Adrenal gland (tissue), 12 donors: ENCODE results near the gene APOA1. TPM values are rescaled to one million over a fixed set of nuclear protein-coding genes. Genes with fewer than 3 reads are reported as not detected.

Source experiments
- DNase-seq, 7 donors: peaks; one replicate each; pipeline ENCODE4 v3.0.0-alpha.2; 2019 to 2020
- H3K27ac ChIP-seq, 5 donors: fragments of 200-600 bp; sonication (generic) in 4 of 5; 1 replicate in 3 of 5; 2 replicates in 2 of 5; pipeline versions ENCODE4 v1.5.1 to v1.8.0; 2016 to 2020; ENCODE audit warnings: mild to moderate bottlenecking in 1 of 5
- H3K27me3 ChIP-seq: fragments of 200-600 bp; 2 replicates; pipeline ENCODE4 v1.8.0; 2021
- H3K36me3 ChIP-seq, 2 donors: fragments of 200-600 bp; replicated peaks in 1 of 2; 1 replicate in 1 of 2; 2 replicates in 1 of 2; pipeline versions ENCODE4 v1.5.1 to v1.8.0; 2018 to 2022
- H3K4me1 ChIP-seq, 2 donors: fragments of 200-600 bp; replicated peaks in 1 of 2; 1 replicate in 1 of 2; 2 replicates in 1 of 2; pipeline versions ENCODE4 v1.5.1 to v1.8.0; 2018 to 2021
- H3K4me3 ChIP-seq, 4 donors: fragments of 200-600 bp; sonication (generic) in 3 of 4; one replicate each; pipeline ENCODE4 v1.5.1; 2016 to 2018
- H3K9me3 ChIP-seq, 3 donors: fragments of 200-600 bp; sonication (generic) in 1 of 3; replicated peaks in 1 of 3; 1 replicate in 2 of 3; 2 replicates in 1 of 3; pipeline versions ENCODE4 v1.5.1 to v1.8.0; 2016 to 2021
- POLR2A ChIP-seq, 2 donors: fragments of 450-650 bp; IDR thresholded peaks; one replicate each; pipeline ENCODE4 v1.6.1; 2017; ENCODE audit warnings: antibody characterized with exemption in 2 of 2, mild to moderate bottlenecking in 2 of 2, moderate library complexity in 1 of 2
- WGBS, 4 donors: extraction: QIAGEN DNeasy Blood & Tissue Kit in 2 of 4; methylation state at CpG; one replicate each; pipeline versions ENCODE4 v1.1.5 to v1.1.7; 2013 to 2017; 5-methylcytosine and 5-hydroxymethylcytosine counted together
- intact Hi-C, 2 donors: fragments of 100-400 bp; cut with DNase I; formaldehyde crosslinking; loops; one replicate each; pipeline versions ENCODE4 v1.14.1 to v1.15.0; 2022 to 2023
- polyA plus RNA-seq, 3 donors: library from polyadenylated mRNA; stranded (reverse); fragments of 200-250 nt in 2 of 3; fragments of 350-450 nt in 1 of 3; fragmentation: Illumina TruSeq in 1 of 3; extraction: RNeasy Lipid Tissue Mini Kit (QIAGEN cat#74804) in 1 of 3; gene quantifications; one replicate each; pipeline ENCODE4 v1.2.3, GENCODE V29; 2013 to 2014
- total RNA-seq, 9 donors: library from RNA; depleted of rRNA in 4 of 9; stranded (reverse); fragments of >200 nt in 4 of 9; fragments of 120-200 nt in 1 of 9; fragmentation: NEBNext Ultra II Directional in 1 of 9; extraction: Animal tissue kit (Norgen Biotek cat#: 25700) in 1 of 9; gene quantifications; one replicate each; pipeline versions ENCODE4 v1.1.0 to v1.2.4, GENCODE V29; 2013 to 2023
- TF ChIP-seq, protein P1 (sequence below), 6 experiments: fragments of 450-650 bp in 4 of 6; fragments of 200-600 bp in 2 of 6; sonication (generic) in 1 of 6; IDR thresholded peaks; 1 replicate in 5 of 6; 2 replicates in 1 of 6; pipeline versions ENCODE4 v1.5.1 to v1.8.0; 2016 to 2021; ENCODE audit warnings: antibody characterized with exemption in 6 of 6, mild to moderate bottlenecking in 2 of 6, moderate library complexity in 1 of 6
- donor health status: healthy with polysubstance abuse.
- donor health status: Bipolar disorder and iron deficiency.
- donor health status: DM: yes; HTN: yes; CAD: no.
- donor health status: DM: no; HTN: no; CAD: no.
- donor health status: DM: no; HTN: no; CAD: no.
- donor health status: DM: yes; HTN: yes; CAD: no.

APOA1 gene
- total and polyA plus RNA-seq, 12 donors = 0.28 to 691 (median 2.6) TPM; not detected in 4

DNA sequence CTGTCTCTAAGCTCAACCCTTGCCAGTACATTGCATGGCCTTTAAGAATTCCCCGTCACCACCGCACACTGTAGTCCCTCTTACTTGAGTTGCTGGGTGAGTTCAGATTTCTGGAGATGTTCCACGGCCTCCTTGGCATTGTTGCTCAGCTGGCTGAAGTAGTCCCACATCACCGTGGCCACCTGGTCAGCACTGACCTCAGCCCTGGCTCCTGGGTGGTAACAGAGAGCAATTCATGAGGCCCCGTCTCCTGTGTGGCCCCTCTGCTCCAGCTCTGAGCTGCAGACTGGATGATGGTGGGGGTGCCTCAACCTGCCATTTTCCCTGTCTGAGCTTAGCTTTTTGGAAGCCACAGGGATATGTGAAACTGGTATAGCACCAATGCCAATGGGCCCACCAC lies 14.8 kb downstream of the APOA1 start:
- intact Hi-C loops = no loop called here

DNA sequence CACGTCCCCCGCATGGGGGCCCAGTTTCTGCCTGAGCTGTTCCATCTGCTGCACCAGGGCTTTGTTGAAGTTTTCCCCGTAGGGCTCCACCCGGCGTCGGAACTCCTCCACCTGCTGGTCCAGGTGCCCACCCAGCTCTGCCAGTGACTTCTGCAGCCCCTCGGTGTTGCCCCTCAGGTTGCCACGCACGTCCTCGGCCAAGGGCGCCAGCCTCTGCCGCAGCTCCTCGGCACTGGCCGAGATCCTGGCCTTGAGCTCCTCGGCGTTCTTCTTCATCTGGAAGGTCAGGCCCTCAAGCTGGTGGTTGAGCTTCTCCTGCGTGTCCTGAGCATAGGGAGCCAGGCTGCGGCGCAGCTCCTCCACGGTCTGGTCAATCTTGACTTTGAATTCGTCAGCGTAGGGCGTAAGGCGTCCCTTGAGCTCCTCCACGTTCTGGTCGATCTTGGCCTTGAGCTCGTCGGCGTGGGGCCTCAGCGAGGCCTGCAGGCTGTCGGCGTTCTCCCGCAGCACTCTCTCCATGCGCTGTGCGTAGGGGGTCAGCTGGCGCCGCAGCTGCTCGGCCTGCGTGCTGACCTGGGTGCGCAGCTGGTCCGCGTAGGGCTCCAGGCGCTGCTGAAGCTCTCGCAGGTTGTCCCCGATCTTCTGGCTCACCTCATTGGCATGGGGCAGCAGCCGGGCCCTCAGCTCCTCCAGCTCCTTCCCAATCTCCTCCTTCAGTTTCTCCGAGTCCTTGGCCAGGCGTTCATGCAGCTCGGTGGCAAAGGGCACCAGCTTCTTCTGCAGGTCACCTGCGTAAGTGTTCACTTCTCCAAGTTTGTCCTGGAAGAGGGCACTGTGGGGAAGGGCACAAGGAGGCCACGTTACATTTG lies 16.1 kb downstream of the APOA1 start:
- H3K27ac ChIP-seq = no peak overlapping the region
- intact Hi-C loops = no loop called here
- no peak for DNase-seq
- H3K4me3 ChIP-seq = no peak overlapping the region
- no peaks in the 10 kb centered on the region for H3K9me3 ChIP-seq
- H3K36me3 ChIP-seq = no peaks in the 10 kb centered on the region
- no peaks in the 10 kb centered on the region for H3K27me3 ChIP-seq
- 86 to 91% (median 91%) methylated on average over 35 to 51 of the region's 51 CpGs for WGBS, 4 donors
- no peak for TF ChIP-seq POLR2A (IDR thresholded peaks at IDR 0.05)
- TF ChIP-seq, protein P1, sequence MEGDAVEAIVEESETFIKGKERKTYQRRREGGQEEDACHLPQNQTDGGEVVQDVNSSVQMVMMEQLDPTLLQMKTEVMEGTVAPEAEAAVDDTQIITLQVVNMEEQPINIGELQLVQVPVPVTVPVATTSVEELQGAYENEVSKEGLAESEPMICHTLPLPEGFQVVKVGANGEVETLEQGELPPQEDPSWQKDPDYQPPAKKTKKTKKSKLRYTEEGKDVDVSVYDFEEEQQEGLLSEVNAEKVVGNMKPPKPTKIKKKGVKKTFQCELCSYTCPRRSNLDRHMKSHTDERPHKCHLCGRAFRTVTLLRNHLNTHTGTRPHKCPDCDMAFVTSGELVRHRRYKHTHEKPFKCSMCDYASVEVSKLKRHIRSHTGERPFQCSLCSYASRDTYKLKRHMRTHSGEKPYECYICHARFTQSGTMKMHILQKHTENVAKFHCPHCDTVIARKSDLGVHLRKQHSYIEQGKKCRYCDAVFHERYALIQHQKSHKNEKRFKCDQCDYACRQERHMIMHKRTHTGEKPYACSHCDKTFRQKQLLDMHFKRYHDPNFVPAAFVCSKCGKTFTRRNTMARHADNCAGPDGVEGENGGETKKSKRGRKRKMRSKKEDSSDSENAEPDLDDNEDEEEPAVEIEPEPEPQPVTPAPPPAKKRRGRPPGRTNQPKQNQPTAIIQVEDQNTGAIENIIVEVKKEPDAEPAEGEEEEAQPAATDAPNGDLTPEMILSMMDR (IDR thresholded peaks at IDR 0.05) = no peak
- H3K4me1 ChIP-seq = no peaks in the 10 kb centered on the region

More for the DNA sequence above, 14.8 kb downstream of the APOA1 start:
- Histone ChIP-seq H3K4me3 (no peak overlapping the region), H3K36me3 (no peaks in the 10 kb centered on the region), H3K27me3 (no peaks in the 10 kb centered on the region), H3K27ac (no peak overlapping the region), H3K9me3 (no peaks in the 10 kb centered on the region), H3K4me1 (no peaks in the 10 kb centered on the region)
- DNase-seq = no peak
- WGBS, 4 donors = 77 to 87% (median 82%) methylated on average over 4 to 5 of the region's 5 CpGs
- TF ChIP-seq POLR2A (IDR thresholded peaks at IDR 0.05) = no peak
- TF ChIP-seq, protein P1 (IDR thresholded peaks at IDR 0.05) = no peak

- no peak for DNase-seq
- H3K27me3 ChIP-seq = no peaks in the 10 kb centered on the region
- TF ChIP-seq, protein P1 (IDR thresholded peaks at IDR 0.05) = no peak
- TF ChIP-seq POLR2A (IDR thresholded peaks at IDR 0.05) = no peak
- H3K9me3 ChIP-seq = no peaks in the 10 kb centered on the region
- H3K4me1 ChIP-seq = no peaks in the 10 kb centered on the region
- WGBS, 4 donors = 87 to 92% (median 91%) methylated on average over 8 to 9 of the region's 9 CpGs
- H3K36me3 ChIP-seq = no peaks in the 10 kb centered on the region
- intact Hi-C loops = no loop called here
- H3K4me3 ChIP-seq = no peak overlapping the region
- H3K27ac ChIP-seq = no peak overlapping the region
These were observed 18.4 kb downstream of the APOA1 start for GRCh38 chr11:116819049-116819448.

DNA sequence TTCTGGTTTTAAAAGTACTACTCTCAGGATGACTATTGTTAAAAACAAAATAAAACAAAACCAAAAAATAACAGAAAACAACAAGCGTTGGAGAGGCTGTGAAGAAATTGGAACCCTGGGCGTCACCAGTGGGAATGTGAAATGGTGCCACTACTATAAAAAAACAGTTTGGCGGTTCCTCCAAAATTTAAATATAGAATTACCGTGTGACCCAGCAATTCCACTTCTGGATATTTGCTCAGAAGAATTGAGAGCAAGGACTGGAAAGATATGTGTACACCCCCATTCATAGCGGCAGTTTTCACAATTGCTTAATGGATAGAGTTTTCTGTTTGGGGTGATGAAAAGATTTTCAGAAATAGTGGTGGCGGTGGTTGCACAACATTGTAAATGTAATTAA lies 22.9 kb downstream of the APOA1 start:
- Histone ChIP-seq H3K4me1 (no peaks in the 10 kb centered on the region), H3K27me3 (no peaks in the 10 kb centered on the region), H3K36me3 (no peaks in the 10 kb centered on the region), H3K9me3 (no peaks in the 10 kb centered on the region), H3K4me3 (no peak overlapping the region), H3K27ac (no peak overlapping the region)
- WGBS, 4 donors = 81 to 89% (median 86%) methylated on average over 6 of the region's 6 CpGs
- no peak for DNase-seq
- intact Hi-C loops = no loop called here
- TF ChIP-seq, protein P1 (IDR thresholded peaks at IDR 0.05) = no peak
- no peak for TF ChIP-seq POLR2A (IDR thresholded peaks at IDR 0.05)
